SJCRH30 (cell line): ENCODE measurements around the gene SNX20. TPM values are rescaled to one million over a fixed set of nuclear protein-coding genes. Genes with fewer than 3 reads are reported as not detected.

Experiments used
- DNase-seq, 2 experiments: peaks; one replicate each; pipeline ENCODE4 v3.0.0-alpha.2; 2015 to 2020
- H3K27ac ChIP-seq: fragments of 250-450 bp; sonication (Bioruptor Pico); 2 replicates; pipeline ENCODE4 v1.5.1; 2020; ENCODE audit warnings: mild to moderate bottlenecking, moderate library complexity
- H3K27me3 ChIP-seq: fragments of 250-450 bp; sonication (Bioruptor Pico); 2 replicates; pipeline ENCODE4 v1.5.1; 2020; ENCODE audit warnings: mild to moderate bottlenecking, moderate library complexity
- H3K36me3 ChIP-seq: fragments of 250-450 bp; sonication (Bioruptor Pico); 2 replicates; pipeline ENCODE4 v1.5.1; 2020; ENCODE audit warnings: mild to moderate bottlenecking, moderate library complexity
- H3K4me1 ChIP-seq: fragments of 250-450 bp; sonication (Bioruptor Pico); 2 replicates; pipeline ENCODE4 v1.5.1; 2020; ENCODE audit warnings: mild to moderate bottlenecking, moderate library complexity
- H3K4me3 ChIP-seq: fragments of 250-450 bp; sonication (Bioruptor Pico); 2 replicates; pipeline ENCODE4 v1.5.1; 2020; ENCODE audit warnings: mild to moderate bottlenecking, moderate library complexity
- H3K9me3 ChIP-seq: fragments of 250-450 bp; sonication (Bioruptor Pico); replicated peaks from 2 replicates; pipeline ENCODE4 v1.5.1; 2020; ENCODE audit warnings: mild to moderate bottlenecking, moderate library complexity
- total RNA-seq: library from RNA; depleted of rRNA; stranded (reverse); fragments of >200 nt; shearing (Covaris generic); gene quantifications from 2 replicates; pipeline ENCODE4 v1.2.3, GENCODE V29; 2014

Gene SNX20
- total RNA-seq, 1 experiment from 2014 or later: not detected

- H3K4me1 ChIP-seq: no peaks in the 10 kb centered on the region; the same call in 1 of the 2 replicates
- H3K9me3 ChIP-seq: no peaks in the 10 kb centered on the region
Observed at GRCh38 chr16:50695017-50696000, 14.2 kb upstream of the SNX20 start.

GRCh38 chr16:50694206-50694605 is 13.1 kb upstream of the SNX20 start:
- H3K9me3 ChIP-seq: no peaks in the 10 kb centered on the region
- no peaks in the 10 kb centered on the region for H3K27me3 ChIP-seq
- no peak overlapping the region for H3K27ac ChIP-seq
- H3K36me3 ChIP-seq: no peaks in the 10 kb centered on the region
- DNase-seq: no peak
- H3K4me3 ChIP-seq: no peak overlapping the region
- H3K4me1 ChIP-seq: no peaks in the 10 kb centered on the region; the same call in 1 of the 2 replicates

More at GRCh38 chr16:50695017-50696000, 14.2 kb upstream of the SNX20 start:
- Histone ChIP-seq H3K36me3 (no peaks in the 10 kb centered on the region), H3K27ac (no peak overlapping the region), H3K4me3 (no peak overlapping the region), H3K27me3 (no peaks in the 10 kb centered on the region)
- no peak for DNase-seq

- no peaks in the 10 kb centered on the region for H3K36me3 ChIP-seq
- H3K4me3 ChIP-seq: no peak within 1 kb of the TSS
- no peak for DNase-seq
- H3K9me3 ChIP-seq: no peaks in the 10 kb centered on the region
- H3K27ac ChIP-seq: no peak within 1 kb of the TSS
- no peaks in the 10 kb centered on the region for H3K27me3 ChIP-seq
- no peaks in the 10 kb centered on the region; the same call in 1 of the 2 replicates for H3K4me1 ChIP-seq
Observed at GRCh38 chr16:50692999-50693781, 12.1 kb upstream of the SNX20 start, which contains the start of gene NOD2. Gene NOD2, plus strand, starts transcription at chr16:50693606. Its CDS starts 5,890 bp downstream, at chr16:50699496.

GRCh38 chr16:50692644-50692998 is 11.5 kb upstream of the SNX20 start:
- Histone ChIP-seq H3K36me3 (no peaks in the 10 kb centered on the region), H3K4me1 (no peaks in the 10 kb centered on the region; the same call in 1 of the 2 replicates), H3K27ac (no peak overlapping the region), H3K4me3 (no peak overlapping the region), H3K9me3 (no peaks in the 10 kb centered on the region), H3K27me3 (no peaks in the 10 kb centered on the region)
- no peak for DNase-seq

- no peak overlapping the region for H3K4me3 ChIP-seq
- no peak overlapping the region for H3K27ac ChIP-seq
- DNase-seq: no peak
- H3K9me3 ChIP-seq: no peaks in the 10 kb centered on the region
- no peaks in the 10 kb centered on the region for H3K36me3 ChIP-seq
- no peaks in the 10 kb centered on the region for H3K4me1 ChIP-seq
- no peaks in the 10 kb centered on the region for H3K27me3 ChIP-seq
Observed at GRCh38 chr16:50690177-50690576, 9.1 kb upstream of the SNX20 start.

- Histone ChIP-seq H3K27ac (no peak overlapping the region), H3K4me3 (no peak overlapping the region), H3K4me1 (no peaks in the 10 kb centered on the region), H3K36me3 (no peaks in the 10 kb centered on the region), H3K27me3 (no peaks in the 10 kb centered on the region; the same call in 1 of the 2 replicates), H3K9me3 (no peaks in the 10 kb centered on the region)
- DNase-seq: no peak
Observed at GRCh38 chr16:50688867-50689266, 7.8 kb upstream of the SNX20 start.

- H3K27ac ChIP-seq: no peak overlapping the region
- no peak for DNase-seq
- H3K4me3 ChIP-seq: no peak overlapping the region
Observed at GRCh38 chr16:50688083-50688482, 7.0 kb upstream of the SNX20 start.

GRCh38 chr16:50685462-50686063 is 4.5 kb upstream of the SNX20 start:
- no peak overlapping the region for H3K4me3 ChIP-seq
- DNase-seq: no peak
- H3K9me3 ChIP-seq: no peaks in the 10 kb centered on the region

More at GRCh38 chr16:50688083-50688482, 7.0 kb upstream of the SNX20 start:
- no peaks in the 10 kb centered on the region for H3K36me3 ChIP-seq
- no peaks in the 10 kb centered on the region; the same call in 1 of the 2 replicates for H3K27me3 ChIP-seq
- no peaks in the 10 kb centered on the region for H3K4me1 ChIP-seq
- no peaks in the 10 kb centered on the region for H3K9me3 ChIP-seq

GRCh38 chr16:50684823-50685461 is 3.8 kb upstream of the SNX20 start:
- Histone ChIP-seq H3K36me3 (no peaks in the 10 kb centered on the region), H3K4me3 (no peak overlapping the region), H3K27me3 (no peaks in the 10 kb centered on the region; the same call in 1 of the 2 replicates), H3K4me1 (no peaks in the 10 kb centered on the region), H3K27ac (no peak overlapping the region), H3K9me3 (no peaks in the 10 kb centered on the region)
- no peak for DNase-seq

More at GRCh38 chr16:50685462-50686063, 4.5 kb upstream of the SNX20 start:
- Histone ChIP-seq H3K27ac (no peak overlapping the region), H3K36me3 (no peaks in the 10 kb centered on the region), H3K4me1 (no peaks in the 10 kb centered on the region), H3K27me3 (no peaks in the 10 kb centered on the region; the same call in 1 of the 2 replicates)

- H3K27ac ChIP-seq: no peak overlapping the region
- H3K36me3 ChIP-seq: no peaks in the 10 kb centered on the region
- H3K27me3 ChIP-seq: no peaks in the 10 kb centered on the region; the same call in 1 of the 2 replicates
- no peaks in the 10 kb centered on the region for H3K9me3 ChIP-seq
- DNase-seq: no peak
- no peak overlapping the region for H3K4me3 ChIP-seq
- no peaks in the 10 kb centered on the region for H3K4me1 ChIP-seq
Observed at GRCh38 chr16:50683689-50684374, 2.7 kb upstream of the SNX20 start.

GRCh38 chr16:50680556-50680893 is 587 bp downstream of the SNX20 start:
- DNase-seq: no peak
- no peak overlapping the region for H3K4me3 ChIP-seq
- no peaks in the 10 kb centered on the region for H3K4me1 ChIP-seq
- no peaks in the 10 kb centered on the region for H3K9me3 ChIP-seq
- no peaks in the 10 kb centered on the region for H3K36me3 ChIP-seq
- no peak overlapping the region for H3K27ac ChIP-seq
- peaks cover 5% of the 10 kb centered on the region; the same call in 1 of the 2 replicates for H3K27me3 ChIP-seq

GRCh38 chr16:50679676-50680555 is 1.2 kb downstream of the SNX20 start:
- DNase-seq: no peak
- H3K9me3 ChIP-seq: no peaks in the 10 kb centered on the region

GRCh38 chr16:50679266-50679665 is 1.8 kb downstream of the SNX20 start:
- 0 out of 2 replicates have a peak, but pooled peaks cover 5% of the 10 kb centered on the region for H3K27me3 ChIP-seq
- no peaks in the 10 kb centered on the region for H3K4me1 ChIP-seq
- no peak for DNase-seq
- H3K4me3 ChIP-seq: no peak overlapping the region
- H3K27ac ChIP-seq: no peak overlapping the region
- H3K9me3 ChIP-seq: no peaks in the 10 kb centered on the region
- H3K36me3 ChIP-seq: no peaks in the 10 kb centered on the region

More at GRCh38 chr16:50679676-50680555, 1.2 kb downstream of the SNX20 start:
- H3K27me3 ChIP-seq: peaks cover 5% of the 10 kb centered on the region; the same call in 1 of the 2 replicates
- H3K4me1 ChIP-seq: no peaks in the 10 kb centered on the region
- no peak overlapping the region for H3K27ac ChIP-seq
- H3K36me3 ChIP-seq: no peaks in the 10 kb centered on the region
- no peak overlapping the region for H3K4me3 ChIP-seq
